Transverse colon (tissue), 4 donors: ENCODE results near the gene POC5.

ENCODE experiments used
- EP300 ChIP-seq: sonication (generic); formaldehyde crosslinking; IDR thresholded peaks from one replicate; pipeline ENCODE4 v1.6.1; 2017; ENCODE audit warnings: antibody characterized with exemption, low read depth
- POLR2A ChIP-seq: fragments of 450-650 bp; IDR thresholded peaks from one replicate; pipeline ENCODE4 v1.6.1; 2016; ENCODE audit warnings: antibody characterized with exemption, mild to moderate bottlenecking, moderate library complexity
- POLR2AphosphoS5 ChIP-seq, 3 donors: sonication (generic); formaldehyde crosslinking; IDR thresholded peaks; one replicate each; pipeline ENCODE4 v1.6.1; 2016; ENCODE audit warnings: antibody characterized with exemption in 3 of 3
- TF ChIP-seq, protein P1 (sequence below), 5 experiments: fragments of 200-600 bp in 3 of 5; fragments of 450-650 bp in 2 of 5; sonication (generic) in 3 of 5; IDR thresholded peaks; 1 replicate in 2 of 5; 2 replicates in 3 of 5; pipeline ENCODE4 v1.5.1; 2016 to 2017; ENCODE audit warnings: antibody characterized with exemption in 5 of 5, inconsistent platforms in 3 of 5, mild to moderate bottlenecking in 2 of 5, moderate library complexity in 1 of 5

DNA sequence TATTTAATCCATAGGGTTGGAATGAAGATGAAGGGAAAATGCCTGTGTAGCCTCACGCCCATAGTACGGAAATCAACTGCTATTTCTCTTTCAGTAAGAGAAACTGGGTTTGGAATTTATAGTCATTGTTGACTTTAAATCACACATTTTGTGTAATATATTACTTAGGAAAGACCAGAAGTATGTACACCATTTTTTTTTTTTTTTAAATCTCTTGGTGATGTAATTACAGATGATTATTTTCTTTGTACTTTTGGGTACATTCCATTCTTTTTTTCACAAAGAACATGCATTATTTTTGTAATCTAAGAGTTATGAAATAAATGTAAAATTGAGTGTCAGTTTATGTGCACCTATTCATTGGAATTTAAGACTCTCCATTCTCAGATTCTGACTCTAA, 45.7 kb downstream of the POC5 start:
- TF ChIP-seq, protein P1, sequence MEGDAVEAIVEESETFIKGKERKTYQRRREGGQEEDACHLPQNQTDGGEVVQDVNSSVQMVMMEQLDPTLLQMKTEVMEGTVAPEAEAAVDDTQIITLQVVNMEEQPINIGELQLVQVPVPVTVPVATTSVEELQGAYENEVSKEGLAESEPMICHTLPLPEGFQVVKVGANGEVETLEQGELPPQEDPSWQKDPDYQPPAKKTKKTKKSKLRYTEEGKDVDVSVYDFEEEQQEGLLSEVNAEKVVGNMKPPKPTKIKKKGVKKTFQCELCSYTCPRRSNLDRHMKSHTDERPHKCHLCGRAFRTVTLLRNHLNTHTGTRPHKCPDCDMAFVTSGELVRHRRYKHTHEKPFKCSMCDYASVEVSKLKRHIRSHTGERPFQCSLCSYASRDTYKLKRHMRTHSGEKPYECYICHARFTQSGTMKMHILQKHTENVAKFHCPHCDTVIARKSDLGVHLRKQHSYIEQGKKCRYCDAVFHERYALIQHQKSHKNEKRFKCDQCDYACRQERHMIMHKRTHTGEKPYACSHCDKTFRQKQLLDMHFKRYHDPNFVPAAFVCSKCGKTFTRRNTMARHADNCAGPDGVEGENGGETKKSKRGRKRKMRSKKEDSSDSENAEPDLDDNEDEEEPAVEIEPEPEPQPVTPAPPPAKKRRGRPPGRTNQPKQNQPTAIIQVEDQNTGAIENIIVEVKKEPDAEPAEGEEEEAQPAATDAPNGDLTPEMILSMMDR (IDR thresholded peaks at IDR 0.05): no peak
- TF ChIP-seq POLR2A (no peak), EP300 (no peak), POLR2AphosphoS5 (IDR thresholded peaks at IDR 0.05) (no peak)
